K562 (cell line): ENCODE results near the gene HECW1.

ENCODE experiments used
- CHD4 ChIP-seq: fragments of 200-600 bp; sonication (generic); IDR thresholded peaks from 3 replicates; pipeline ENCODE4 v1.6.1; 2012; ENCODE audit warnings: low read depth, mild to moderate bottlenecking, mixed read lengths, low read length, inconsistent platforms; ENCODE audit not compliant: insufficient read depth, insufficient replicate concordance, poor library complexity, severe bottlenecking
- FOXK2 ChIP-seq, 2 experiments: fragments of 450-650 bp; IDR thresholded peaks in 1 of 2; conservative IDR thresholded peaks in 1 of 2; 2 replicates each; pipeline ENCODE4 v1.6.1; 2016; ENCODE audit warnings: low read depth in 2 of 2, mild to moderate bottlenecking in 1 of 2
- HDAC2 ChIP-seq: fragments of 450-650 bp; IDR thresholded peaks from 2 replicates; pipeline ENCODE4 v1.6.1; 2016; ENCODE audit warnings: mild to moderate bottlenecking
- NFXL1 ChIP-seq: fragments of 450-650 bp; formaldehyde crosslinking; IDR thresholded peaks from 2 replicates; pipeline ENCODE4 v1.4.0; 2021; ENCODE audit warnings: mild to moderate bottlenecking
- TF ChIP-seq, protein P1 (sequence below): sonication (generic); formaldehyde crosslinking; IDR thresholded peaks from 2 replicates; pipeline ENCODE4 v1.9.0; 2022; ENCODE audit warnings: mild to moderate bottlenecking, missing genetic modification reagents

DNA sequence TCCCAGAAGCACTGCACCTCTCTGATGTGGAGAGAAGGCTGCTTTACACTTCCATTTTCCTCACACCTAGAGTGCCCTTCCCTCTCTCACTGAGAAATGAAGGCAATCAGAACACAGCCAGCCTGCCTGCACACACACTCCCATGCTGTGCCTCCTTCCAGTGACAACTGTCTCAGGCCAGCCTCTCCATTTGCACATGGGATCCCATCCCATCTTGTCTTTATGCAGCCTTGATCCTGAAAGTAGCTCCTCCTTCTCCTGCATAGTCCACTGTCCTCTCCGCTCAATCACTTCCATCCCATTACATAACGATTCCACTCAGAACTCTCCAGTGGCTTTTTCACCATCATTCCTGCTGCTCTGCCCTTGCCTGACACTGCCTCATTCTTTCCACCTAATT, 266.8 kb downstream of the HECW1 start:
- TF ChIP-seq HDAC2 (no peak), FOXK2 (conservative IDR thresholded peaks at IDR 0.05 in 1 of 2, IDR thresholded peaks at IDR 0.05 in 1 of 2; ENCODE audit: low read depth in 2 of 2) (no peak), NFXL1 (no peak), CHD4 (no peak)
- TF ChIP-seq, protein P1, sequence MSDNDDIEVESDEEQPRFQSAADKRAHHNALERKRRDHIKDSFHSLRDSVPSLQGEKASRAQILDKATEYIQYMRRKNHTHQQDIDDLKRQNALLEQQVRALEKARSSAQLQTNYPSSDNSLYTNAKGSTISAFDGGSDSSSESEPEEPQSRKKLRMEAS (CRISPR knock-in tag), result no peak
